WI38 (cell line): ENCODE measurements around the gene PROSER1.
"Not testable (repeated sequence)": the region's sequence is repeated elsewhere in the genome, so short reads cannot be mapped to it uniquely, and the experiment has no call there.

Source experiments
- H3K4me3 ChIP-seq: 2 replicates; pipeline ENCODE4 v1.5.1; 2011; ENCODE audit warnings: low read depth, mild to moderate bottlenecking, control low read depth, low read length
- CTCF ChIP-seq: IDR thresholded peaks from 2 replicates; pipeline ENCODE4 v1.5.1; 2012; ENCODE audit warnings: low read depth, mild to moderate bottlenecking, control low read depth, low read length

The PROSER1 gene

GRCh38 chr13:39016087-39016486 lies 21.8 kb downstream of the PROSER1 start:
- no peak for TF ChIP-seq CTCF

GRCh38 chr13:39013462-39013861 lies 24.4 kb downstream of the PROSER1 start:
- no peak overlapping the region for H3K4me3 ChIP-seq
- no peak for TF ChIP-seq CTCF

More at GRCh38 chr13:39016087-39016486, 21.8 kb downstream of the PROSER1 start:
- no peak overlapping the region for H3K4me3 ChIP-seq

- H3K4me3 ChIP-seq, result no peak overlapping the region
- no peak for TF ChIP-seq CTCF
Measured at GRCh38 chr13:39012608-39013007, 25.3 kb downstream of the PROSER1 start.

- H3K4me3 ChIP-seq, result not testable (repeated sequence)
Measured at GRCh38 chr13:39006371-39007111, 31.3 kb downstream of the PROSER1 start.

- H3K4me3 ChIP-seq, result no peak overlapping the region
- TF ChIP-seq CTCF, result no peak
Measured at GRCh38 chr13:38998739-38999138, 39.1 kb downstream of the PROSER1 start.

- H3K4me3 ChIP-seq, result no peak overlapping the region
- TF ChIP-seq CTCF, result no peak
Measured at GRCh38 chr13:38993381-38993780, 44.5 kb downstream of the PROSER1 start.

- H3K4me3 ChIP-seq, result no peak within 1 kb of the TSS
- no peak for TF ChIP-seq CTCF
Measured at GRCh38 chr13:38990693-38991092, 47.2 kb downstream of the PROSER1 start, which contains the start of gene STOML3. Gene STOML3, minus strand, starts transcription at chr13:38990831. Its CDS starts 110 bp downstream, at chr13:38990721.

DNA sequence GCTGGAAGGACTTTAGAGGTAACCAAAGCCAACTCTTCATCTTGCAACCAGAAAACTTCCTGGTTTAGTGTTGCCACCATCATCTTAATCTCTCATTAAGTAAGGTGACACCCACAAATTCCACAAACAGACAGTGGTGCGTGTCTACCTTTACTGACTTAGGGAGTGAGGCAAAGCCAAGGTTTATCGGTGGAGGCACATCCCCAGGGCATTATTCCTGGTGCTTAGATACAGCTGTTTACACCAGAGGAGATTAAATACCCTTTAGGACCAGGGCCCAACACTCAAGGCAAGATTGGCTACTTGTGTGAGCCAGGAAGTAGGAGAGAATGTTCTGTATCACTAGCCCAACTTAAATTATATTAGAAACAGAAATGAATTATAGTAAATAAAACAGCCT lies 56.8 kb downstream of the PROSER1 start:
- TF ChIP-seq CTCF, result no peak
- H3K4me3 ChIP-seq, result no peak overlapping the region
